GM11168 (cell line): ENCODE data around the gene GABRG3.

Source experiments
- in situ Hi-C: fragments of 300-500 bp; cut with MboI; formaldehyde crosslinking; loops from one replicate; pipeline ENCODE4 v1.12.0; 2022; ENCODE audit warnings: low sequenced_read_pairs; ENCODE audit not compliant: unreplicated experiment

Gene GABRG3

DNA sequence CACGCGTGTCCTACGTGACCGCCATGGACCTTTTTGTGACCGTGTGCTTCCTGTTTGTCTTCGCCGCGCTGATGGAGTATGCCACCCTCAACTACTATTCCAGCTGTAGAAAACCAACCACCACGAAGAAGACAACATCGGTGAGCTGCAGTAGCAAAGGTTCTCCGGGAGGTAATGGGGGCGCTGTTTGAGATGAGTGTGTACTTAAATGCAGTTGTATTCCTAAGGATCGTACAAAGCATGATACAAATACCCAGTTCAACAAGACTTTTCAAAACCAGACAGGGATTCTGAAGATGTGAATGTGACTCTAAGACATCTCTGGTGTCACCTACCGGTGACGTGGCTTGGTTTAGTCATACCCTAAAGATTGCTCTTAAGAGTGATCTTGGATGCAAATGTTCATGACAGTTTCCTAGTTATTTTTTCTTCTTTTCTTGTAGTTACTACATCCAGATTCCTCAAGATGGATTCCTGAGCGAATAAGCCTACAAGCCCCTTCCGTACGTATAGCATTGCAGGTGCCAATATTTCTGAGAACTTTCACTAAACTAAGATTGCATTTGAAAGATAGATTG is 556.6 kb downstream of the GABRG3 start:
- in situ Hi-C loops = no loop called here

DNA sequence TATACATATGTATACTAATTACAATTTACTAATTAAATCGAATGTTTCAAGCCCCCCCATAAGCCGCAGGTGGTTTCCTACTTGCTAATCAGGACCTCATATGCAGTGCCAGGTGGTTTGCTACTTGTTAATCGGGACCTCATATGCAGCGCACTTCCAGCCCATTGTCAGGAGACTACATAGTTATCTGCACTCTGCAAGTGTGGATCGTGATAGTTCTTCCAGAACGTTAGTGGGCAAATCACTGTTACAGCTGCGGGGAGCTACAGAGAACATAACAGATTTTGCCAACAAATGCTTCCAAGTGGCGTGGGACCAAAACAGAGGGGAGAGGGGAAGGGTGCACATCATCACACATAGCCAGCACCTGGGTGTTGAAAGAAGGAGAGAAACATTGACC is 558.4 kb downstream of the GABRG3 start:
- in situ Hi-C loops = no loop called here

GRCh38 chr15:27530994-27531393 is 560.0 kb downstream of the GABRG3 start:
- in situ Hi-C loops = no loop called here

GRCh38 chr15:27532358-27532757 is 561.4 kb downstream of the GABRG3 start:
- in situ Hi-C loops = no loop called here

- in situ Hi-C loops = no loop called here
These were observed 564.6 kb downstream of the GABRG3 start for GRCh38 chr15:27535445-27536129.

- in situ Hi-C loops = no loop called here
These were observed 567.3 kb downstream of the GABRG3 start for GRCh38 chr15:27538325-27538724.

GRCh38 chr15:27541581-27541980 is 570.6 kb downstream of the GABRG3 start:
- in situ Hi-C loops = no loop called here

DNA sequence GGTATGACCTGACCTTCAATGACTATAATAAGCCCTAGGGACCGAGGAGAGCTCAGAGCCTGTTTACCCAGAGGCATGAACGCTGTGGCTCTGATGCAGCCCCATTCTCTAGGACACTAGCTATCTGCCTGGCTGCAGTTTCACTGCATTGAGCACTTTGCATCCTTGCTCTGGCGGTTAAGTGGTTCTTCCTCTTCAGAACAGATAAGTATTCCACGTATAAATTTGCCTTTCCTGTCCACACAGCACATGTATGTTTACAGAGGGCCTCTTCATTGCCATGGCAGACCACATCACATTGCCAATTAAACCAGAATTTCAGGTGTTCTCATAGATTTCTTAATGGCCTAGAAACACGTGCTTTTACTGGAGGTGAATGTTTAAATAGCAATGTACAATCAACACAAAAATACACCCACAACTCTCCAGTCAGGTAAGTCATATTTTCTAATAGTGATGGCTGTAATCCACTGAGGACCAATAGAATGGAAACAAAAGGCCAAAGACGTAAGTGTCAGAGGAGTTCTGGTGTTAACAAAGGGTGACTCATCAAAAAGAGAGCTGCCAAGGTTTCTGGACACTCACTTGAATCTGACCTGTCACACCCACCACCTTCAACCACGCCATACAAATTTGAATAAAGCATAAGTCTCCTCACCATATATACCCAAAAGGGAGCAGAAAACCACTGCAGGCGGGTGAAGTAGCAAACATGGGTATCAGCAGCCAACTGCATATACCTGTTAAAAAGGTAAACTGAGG is 574.7 kb downstream of the GABRG3 start:
- in situ Hi-C loops = no loop called here

DNA sequence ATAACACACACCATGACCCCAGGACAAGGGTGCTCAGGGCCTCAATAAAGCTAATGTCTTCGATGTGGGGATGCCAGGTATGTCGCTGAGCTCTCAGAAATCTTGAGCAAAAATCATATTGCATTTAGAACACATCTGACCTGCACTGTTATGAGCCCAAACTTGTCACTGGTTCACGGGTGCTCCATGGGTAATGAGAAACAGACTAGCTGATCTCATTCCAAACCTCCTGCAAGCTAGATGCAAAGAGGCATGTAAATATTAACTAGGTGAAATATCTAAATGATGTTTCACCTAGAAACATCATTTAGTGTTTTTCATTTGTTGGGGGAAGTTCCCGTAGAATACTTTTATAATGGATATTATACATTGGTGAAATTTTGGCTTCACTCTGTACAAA is 578.8 kb downstream of the GABRG3 start:
- in situ Hi-C loops = no loop called here

- in situ Hi-C loops = no loop called here
These were observed 579.7 kb downstream of the GABRG3 start for GRCh38 chr15:27550635-27551034.

DNA sequence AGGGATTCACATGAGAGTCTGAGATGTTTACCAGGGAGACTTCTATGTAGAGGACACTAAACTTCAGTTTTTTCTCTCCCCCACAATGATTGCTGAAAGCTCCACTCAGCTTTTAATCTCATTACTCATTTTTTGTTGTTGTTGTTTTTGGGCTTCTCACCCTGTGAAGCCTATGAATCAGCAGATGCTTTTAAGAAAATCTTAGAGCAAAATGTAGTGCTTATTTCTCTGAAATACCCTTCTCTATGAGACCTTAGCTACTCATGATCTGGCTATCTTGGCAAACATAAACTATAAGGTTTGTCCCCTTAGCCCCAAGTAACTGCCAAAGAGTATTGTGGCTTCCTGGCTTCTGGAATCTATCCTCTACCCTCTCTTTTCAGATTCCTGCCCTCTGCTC is 590.8 kb downstream of the GABRG3 start:
- in situ Hi-C loops = no loop called here

DNA sequence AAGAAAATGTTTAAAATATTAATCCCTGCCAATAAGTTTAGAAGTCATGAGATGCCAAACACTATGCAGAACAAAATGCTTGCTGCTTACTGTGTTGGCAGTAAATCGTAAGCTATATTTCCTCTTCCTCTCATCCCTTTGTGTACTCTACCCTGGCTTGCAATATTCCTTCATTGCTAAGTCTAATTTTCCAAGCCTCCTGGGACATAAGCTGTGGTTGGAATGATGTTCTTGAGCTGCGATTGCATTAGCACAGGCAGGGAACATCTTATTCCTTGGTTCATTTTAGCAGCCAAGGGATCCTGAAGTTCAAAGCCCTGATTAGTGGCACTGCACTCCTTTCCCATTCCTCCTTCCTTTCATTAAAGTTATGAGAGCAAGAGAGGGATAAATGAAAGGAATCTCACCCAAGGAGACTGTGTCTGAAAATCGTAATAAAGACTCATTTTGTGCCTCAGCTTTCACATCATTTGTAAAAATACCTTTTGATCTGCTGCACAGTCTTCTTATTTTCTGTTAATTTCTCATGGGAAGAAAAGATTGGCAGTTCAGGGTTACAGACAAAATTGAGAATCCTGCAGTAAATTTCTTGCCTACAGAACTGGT is 592.9 kb downstream of the GABRG3 start:
- in situ Hi-C loops = no loop called here

GRCh38 chr15:27564656-27565055 is 593.7 kb downstream of the GABRG3 start:
- in situ Hi-C loops = no loop called here

GRCh38 chr15:27570746-27571145 is 599.8 kb downstream of the GABRG3 start:
- in situ Hi-C loops = no loop called here

GRCh38 chr15:27573805-27574485 is 603.0 kb downstream of the GABRG3 start:
- in situ Hi-C loops = no loop called here

DNA sequence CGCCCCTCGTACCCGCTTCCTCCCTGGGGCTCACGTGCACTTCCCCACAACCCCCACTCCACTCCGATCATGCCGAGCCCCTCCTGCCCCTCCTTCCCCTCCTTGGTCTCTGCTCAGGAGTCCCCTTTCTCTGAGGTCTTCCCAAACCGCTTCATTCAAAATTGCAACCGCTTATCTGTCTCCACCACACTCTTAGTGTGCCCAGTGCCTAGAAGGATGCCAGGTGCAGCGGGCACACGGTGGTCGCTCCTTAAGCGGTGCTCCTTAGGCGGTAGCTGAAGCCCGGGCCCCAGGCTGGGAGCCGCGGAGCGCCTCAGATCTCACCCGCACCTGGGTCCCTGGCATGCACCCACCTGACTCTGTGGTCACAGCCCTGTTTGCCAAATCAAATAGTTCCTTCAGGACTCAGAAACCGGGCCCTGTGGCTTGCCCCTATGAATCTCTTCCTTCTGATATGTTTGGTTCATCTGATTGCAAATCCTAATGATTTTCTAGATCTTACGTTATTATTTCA is 603.6 kb downstream of the GABRG3 start:
- in situ Hi-C loops = no loop called here

DNA sequence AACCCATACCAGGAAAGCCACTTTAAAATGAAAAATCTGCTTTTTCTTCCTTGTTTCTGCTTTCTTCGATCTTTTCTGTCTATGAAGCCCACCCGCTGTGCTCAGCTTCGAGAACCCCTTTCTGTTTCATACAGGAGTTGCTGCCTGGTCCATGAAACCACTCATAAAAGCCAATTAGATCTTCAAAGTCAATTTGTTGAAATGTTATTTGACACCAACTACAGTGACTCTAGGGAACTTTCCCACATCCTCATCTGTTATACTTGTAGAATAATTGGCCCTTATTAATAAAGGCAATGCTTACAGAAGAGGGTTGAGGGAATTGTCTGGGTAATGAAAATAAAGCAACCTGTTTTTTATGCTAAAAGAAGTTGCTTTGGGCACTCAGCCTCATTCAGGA is 604.5 kb downstream of the GABRG3 start:
- in situ Hi-C loops = no loop called here

DNA sequence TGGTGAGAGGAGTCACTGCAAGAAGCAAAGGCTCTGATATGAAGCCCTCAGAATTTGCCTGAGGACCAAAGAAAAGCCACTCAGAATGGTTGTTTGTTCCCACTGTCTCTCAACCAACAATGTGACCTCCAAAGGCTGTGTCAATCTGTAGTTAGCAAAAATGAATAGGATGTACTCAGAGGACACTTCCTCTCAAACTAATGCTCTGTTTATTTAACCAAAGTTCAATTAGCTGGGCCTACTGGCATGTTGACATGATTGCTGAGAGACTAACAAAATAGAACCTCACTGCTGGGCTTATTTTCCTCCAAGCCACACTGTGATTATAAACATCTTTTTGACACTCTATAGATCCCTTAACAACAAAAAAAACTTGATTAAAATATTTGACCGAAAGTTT is 605.6 kb downstream of the GABRG3 start:
- in situ Hi-C loops = no loop called here

DNA sequence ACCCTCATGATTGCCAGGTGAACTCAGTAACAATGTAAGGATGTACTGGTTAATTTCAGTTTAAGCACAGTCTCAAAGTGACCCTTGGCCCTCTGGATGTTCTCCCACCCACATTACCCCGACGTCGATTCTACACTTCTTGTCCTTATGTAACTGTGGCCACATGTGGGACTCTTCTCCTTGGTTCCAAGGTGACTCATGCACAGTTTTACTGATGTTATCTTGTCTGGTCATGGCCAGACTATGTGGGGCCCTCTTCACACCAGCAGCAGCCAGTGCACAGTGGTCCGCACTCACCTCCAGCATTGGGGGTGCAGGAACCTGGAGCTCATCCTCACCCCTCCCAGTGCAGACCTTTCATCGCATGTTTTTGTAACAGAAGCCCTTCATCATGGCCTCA is 608.8 kb downstream of the GABRG3 start:
- in situ Hi-C loops = no loop called here

- in situ Hi-C loops = no loop called here
These were observed 611.9 kb downstream of the GABRG3 start for GRCh38 chr15:27582726-27583410.
